BJ (cell line): Measurements from ENCODE around the gene AFF3. TPM values are rescaled to one million over a fixed set of nuclear protein-coding genes. Genes with fewer than 3 reads are reported as not detected.

Source experiments
- CTCF ChIA-PET: fragments of 350-600 bp; formaldehyde crosslinking; extraction: SDS; loops from one replicate; lab custom pipeline; 2021; ENCODE audit warnings: antibody characterized with exemption, inconsistent platforms; lab: Yijun Ruan, JAX
- POLR2A ChIA-PET: fragments of 300-600 bp; sonication (Branson Sonifier 250); formaldehyde crosslinking; extraction: SDS; loops from one replicate; lab custom pipeline; 2021; ENCODE audit warnings: antibody characterized with exemption; lab: Charles Lee
- DNase-seq: peaks from one replicate; pipeline ENCODE4 v3.0.0-alpha.2; 2011; ENCODE audit warnings: low read depth
- H3K27me3 ChIP-seq: 2 replicates; pipeline ENCODE4 v1.6.0; 2011; ENCODE audit warnings: low read length; ENCODE audit not compliant: control insufficient read depth, insufficient read depth
- H3K36me3 ChIP-seq: 2 replicates; pipeline ENCODE4 v1.5.1; 2011; ENCODE audit warnings: low read length; ENCODE audit not compliant: control insufficient read depth, insufficient read depth
- H3K4me3 ChIP-seq: 2 replicates; pipeline ENCODE4 v1.5.1; 2011; ENCODE audit warnings: low read depth, mild to moderate bottlenecking, control low read depth, low read length
- polyA plus RNA-seq: library from polyadenylated mRNA; depleted of rRNA; stranded (reverse); fragments of >200 nt; gene quantifications from 2 replicates; pipeline ENCODE4 v1.2.3, GENCODE V29; 2011
- TF ChIP-seq, protein P1 (sequence below): IDR thresholded peaks from 2 replicates; pipeline ENCODE4 v1.5.1; 2011; ENCODE audit warnings: low read depth, mild to moderate bottlenecking, control low read depth, inconsistent platforms, low read length, moderate library complexity; ENCODE audit not compliant: insufficient read depth

AFF3 gene
- polyA plus RNA-seq, 1 experiment, result 11.5 TPM

DNA sequence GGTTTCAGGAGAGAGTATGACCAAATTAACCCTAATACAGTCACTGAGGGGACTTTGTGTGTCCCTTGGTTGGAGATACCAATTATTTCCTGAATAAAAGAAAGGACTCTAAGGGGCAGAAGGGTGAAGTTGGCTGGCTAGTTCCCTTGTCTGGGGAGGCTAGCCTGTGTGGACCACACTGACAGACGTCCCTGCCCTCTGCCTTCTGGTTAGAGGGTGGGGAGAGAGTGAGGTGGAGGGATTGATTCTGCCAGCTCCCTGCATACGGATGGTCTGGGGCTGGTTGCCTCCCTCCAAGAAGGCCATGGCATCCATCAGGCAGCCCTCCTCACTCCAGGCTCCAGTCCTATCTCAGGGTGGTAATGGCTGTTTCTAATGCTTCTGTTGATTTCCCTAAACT lies 37.4 kb upstream of the AFF3 start:
- Histone ChIP-seq H3K36me3 (no peaks in the 10 kb centered on the region), H3K4me3 (no peak overlapping the region), H3K27me3 (no peaks in the 10 kb centered on the region)
- POLR2A ChIA-PET, result no interaction called here
- DNase-seq, result no peak
- TF ChIP-seq, protein P1, sequence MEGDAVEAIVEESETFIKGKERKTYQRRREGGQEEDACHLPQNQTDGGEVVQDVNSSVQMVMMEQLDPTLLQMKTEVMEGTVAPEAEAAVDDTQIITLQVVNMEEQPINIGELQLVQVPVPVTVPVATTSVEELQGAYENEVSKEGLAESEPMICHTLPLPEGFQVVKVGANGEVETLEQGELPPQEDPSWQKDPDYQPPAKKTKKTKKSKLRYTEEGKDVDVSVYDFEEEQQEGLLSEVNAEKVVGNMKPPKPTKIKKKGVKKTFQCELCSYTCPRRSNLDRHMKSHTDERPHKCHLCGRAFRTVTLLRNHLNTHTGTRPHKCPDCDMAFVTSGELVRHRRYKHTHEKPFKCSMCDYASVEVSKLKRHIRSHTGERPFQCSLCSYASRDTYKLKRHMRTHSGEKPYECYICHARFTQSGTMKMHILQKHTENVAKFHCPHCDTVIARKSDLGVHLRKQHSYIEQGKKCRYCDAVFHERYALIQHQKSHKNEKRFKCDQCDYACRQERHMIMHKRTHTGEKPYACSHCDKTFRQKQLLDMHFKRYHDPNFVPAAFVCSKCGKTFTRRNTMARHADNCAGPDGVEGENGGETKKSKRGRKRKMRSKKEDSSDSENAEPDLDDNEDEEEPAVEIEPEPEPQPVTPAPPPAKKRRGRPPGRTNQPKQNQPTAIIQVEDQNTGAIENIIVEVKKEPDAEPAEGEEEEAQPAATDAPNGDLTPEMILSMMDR, result no peak
- CTCF ChIA-PET, result interaction anchor here (0.5 to 1.1 kb wide), 3 partner anchors 20 to 220 kb away, joined by 3 read pairs; no protein-coding TSS in a partner anchor

GRCh38 chr2:100178864-100179263 lies 36.5 kb upstream of the AFF3 start:
- no peaks in the 10 kb centered on the region for H3K36me3 ChIP-seq
- ChIA-PET POLR2A (no interaction called here), CTCF (no interaction called here)
- H3K4me3 ChIP-seq, result no peak overlapping the region
- H3K27me3 ChIP-seq, result no peaks in the 10 kb centered on the region
- DNase-seq, result no peak
- TF ChIP-seq, protein P1, result no peak

- H3K27me3 ChIP-seq, result no peaks in the 10 kb centered on the region
- H3K4me3 ChIP-seq, result no peak overlapping the region
- CTCF ChIA-PET, result no interaction called here
- no peak for DNase-seq
- POLR2A ChIA-PET, result no interaction called here
- H3K36me3 ChIP-seq, result no peaks in the 10 kb centered on the region
- TF ChIP-seq, protein P1, result peak; percentile 31
These were observed 35.8 kb upstream of the AFF3 start for GRCh38 chr2:100178085-100178788.

DNA sequence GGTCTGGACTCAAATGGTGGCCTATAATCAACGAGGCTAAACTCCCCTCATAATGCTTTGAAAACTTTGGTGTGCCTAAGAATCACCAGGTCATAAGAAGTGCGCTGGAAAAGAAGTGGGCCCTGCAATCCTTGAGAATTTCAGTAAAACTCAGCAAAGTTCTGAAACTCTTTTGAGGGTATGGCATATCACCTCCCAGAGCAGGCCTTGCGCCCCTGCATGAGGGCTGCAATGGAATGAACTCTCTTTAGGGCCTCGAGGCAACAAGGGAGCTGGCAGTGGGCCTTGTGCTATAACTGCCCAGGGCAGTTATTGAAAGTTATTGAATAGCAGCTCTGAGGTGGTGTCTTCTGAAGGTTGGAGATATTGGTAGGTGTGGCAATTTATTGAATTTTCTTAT lies 34.5 kb upstream of the AFF3 start:
- Histone ChIP-seq H3K4me3 (no peak overlapping the region), H3K27me3 (no peaks in the 10 kb centered on the region), H3K36me3 (no peaks in the 10 kb centered on the region)
- ChIA-PET CTCF (interaction anchor here (0.8 kb wide), 1 partner anchor 18 kb away, joined by 3 read pairs; no protein-coding TSS in a partner anchor), POLR2A (no interaction called here)
- no peak for DNase-seq
- TF ChIP-seq, protein P1, result no peak

- TF ChIP-seq, protein P1, result no peak
- CTCF ChIA-PET, result interaction anchor here (1.5 kb wide), 1 partner anchor 27 kb away, joined by 4 read pairs; no protein-coding TSS in a partner anchor
- Histone ChIP-seq H3K4me3 (no peak overlapping the region), H3K36me3 (no peaks in the 10 kb centered on the region), H3K27me3 (no peaks in the 10 kb centered on the region)
- POLR2A ChIA-PET, result no interaction called here
- peak; percentile 34 for DNase-seq
These were observed 31.6 kb upstream of the AFF3 start for GRCh38 chr2:100174026-100174431.
